AG08395 (cell line): ENCODE results near the gene NSMCE1.

Experiments
- DNase-seq: peaks from one replicate; pipeline ENCODE4 v3.0.0; 2012; ENCODE audit warnings: mixed read lengths, low spot score

The NSMCE1 gene

DNA sequence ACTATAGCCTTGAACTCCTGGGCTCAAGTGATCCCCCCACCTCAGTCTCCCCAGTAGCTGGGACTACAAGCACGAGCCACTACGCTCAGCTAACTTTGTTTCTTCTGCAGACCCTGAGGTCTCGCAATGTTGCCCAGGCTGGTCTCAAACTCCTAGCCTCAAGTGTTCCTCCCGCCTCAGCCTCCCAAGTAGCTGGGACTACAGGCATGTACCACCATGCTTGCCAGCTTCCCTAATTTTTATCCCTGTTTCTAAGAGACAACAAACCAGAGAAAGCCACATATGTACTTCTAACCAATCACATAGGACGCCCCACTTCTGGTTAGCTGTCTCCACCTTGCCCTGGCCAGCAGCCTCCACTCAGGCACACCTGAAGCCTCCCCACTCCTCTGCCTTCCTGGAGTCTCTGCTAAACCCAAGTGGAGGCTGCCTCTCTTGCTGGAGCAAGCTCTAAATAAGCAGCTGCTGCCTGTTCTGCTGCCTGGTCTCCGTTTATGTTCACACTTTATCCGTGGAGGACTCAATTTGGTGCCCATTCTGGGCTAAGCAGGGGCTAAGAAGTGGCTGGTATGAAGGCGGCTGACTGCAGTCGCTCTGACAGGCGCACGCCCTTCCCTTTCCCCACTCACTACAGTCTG is 24.7 kb downstream of the NSMCE1 start:
- DNase-seq: no peak

GRCh38 chr16:27242868-27243590 is 25.5 kb downstream of the NSMCE1 start:
- DNase-seq: peak; percentile 63

GRCh38 chr16:27242398-27242797 is 26.2 kb downstream of the NSMCE1 start:
- DNase-seq: no peak

- no peak for DNase-seq
These were observed 26.9 kb downstream of the NSMCE1 start for GRCh38 chr16:27241658-27242057.

GRCh38 chr16:27240948-27241531 is 27.5 kb downstream of the NSMCE1 start:
- peak; percentile 60 for DNase-seq

DNA sequence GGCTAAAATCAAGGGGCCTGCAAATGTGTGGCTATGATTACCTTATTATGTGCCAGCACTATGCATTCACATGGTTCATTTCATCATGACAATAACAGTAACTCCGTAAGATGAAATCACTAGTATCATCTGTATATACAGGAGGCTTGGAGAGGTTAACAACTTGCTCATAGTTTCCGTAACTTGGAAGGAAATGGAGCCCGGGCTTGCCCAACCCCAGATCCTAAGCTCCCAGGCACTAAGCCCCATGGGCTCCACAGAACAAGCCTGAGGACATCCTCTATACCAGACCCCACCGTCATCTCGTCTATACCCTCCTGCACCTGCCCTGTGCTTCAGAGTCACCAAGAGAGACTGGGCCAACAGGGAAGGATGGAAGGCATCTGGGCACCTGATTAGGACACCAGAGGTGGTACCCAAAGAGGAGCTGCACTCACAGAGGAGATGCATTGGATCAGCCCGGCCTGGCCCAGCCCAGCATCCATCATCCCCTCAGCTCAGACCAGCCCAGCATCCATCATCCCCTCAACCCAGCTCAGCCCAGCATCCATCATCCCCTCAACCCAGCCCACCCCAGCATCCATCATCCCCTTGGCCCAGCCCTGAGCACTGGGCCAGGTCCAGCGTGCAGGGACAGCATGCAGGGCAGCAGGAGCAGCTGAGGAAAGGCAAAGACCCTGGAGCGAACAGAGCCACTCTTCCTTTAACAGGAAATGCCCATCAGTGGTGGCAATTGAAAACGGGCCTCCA is 28.5 kb downstream of the NSMCE1 start:
- DNase-seq: no peak

GRCh38 chr16:27239026-27239425 is 29.5 kb downstream of the NSMCE1 start:
- no peak for DNase-seq

DNA sequence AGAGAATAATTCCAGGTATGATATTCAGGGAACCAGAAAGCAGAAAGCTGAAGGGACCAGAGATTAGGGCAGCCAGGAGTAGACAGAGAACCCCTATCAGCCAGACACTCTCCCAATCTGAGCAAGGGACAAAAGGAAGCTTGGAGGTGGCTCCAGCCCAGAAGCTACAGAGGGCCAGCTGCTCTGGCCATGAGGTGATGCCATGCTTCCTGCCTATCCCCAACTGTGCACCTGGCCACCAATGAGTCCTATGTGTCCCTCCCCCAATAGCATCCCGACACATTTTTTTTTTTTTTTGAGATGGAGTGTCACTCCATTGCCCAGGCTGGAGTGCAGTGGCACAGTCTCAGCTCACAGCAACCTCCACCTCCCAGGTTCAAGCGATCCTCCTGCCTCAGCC is 30.0 kb downstream of the NSMCE1 start:
- no peak for DNase-seq

- DNase-seq: no peak
These were observed 30.5 kb downstream of the NSMCE1 start for GRCh38 chr16:27238016-27238587.

DNA sequence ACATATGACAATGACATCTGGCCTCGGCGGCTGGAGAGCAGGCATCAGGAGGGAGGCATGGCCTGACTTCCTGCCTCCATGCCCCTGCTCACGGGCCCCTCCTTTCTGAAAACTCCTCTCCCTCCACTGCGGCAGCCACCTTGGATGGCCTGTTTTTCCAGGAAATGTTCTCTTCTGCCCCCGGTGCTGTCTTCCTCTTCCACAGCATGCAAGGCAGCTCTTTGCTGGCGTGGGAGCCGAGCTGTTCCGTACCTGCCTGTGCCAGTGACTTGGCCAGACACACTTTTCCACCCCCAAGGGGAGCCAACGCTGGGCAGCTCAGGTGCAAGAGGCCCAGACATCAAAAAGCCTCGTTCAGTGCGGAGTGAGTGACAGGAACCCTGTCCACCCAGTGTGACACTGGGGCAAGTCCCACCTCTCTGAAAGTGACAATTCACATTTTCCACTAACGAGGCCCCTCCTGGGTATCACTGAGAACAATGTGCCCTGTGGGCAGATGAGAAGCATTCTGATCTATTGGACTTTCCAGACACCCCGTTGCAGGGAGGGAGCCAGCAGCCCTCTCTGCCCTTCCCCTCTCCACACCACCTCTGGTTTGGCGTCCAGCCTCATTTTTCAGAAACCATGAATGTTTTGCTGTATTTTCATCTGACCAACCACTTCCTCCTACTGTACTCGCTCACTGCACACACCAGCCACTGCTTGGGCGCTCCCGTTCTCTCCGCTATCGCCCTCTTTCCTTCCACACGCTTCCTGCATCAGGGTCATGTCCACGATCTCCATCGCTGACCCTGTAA is 31.2 kb downstream of the NSMCE1 start:
- peak; percentile 18 for DNase-seq

GRCh38 chr16:27236635-27237218 is 31.8 kb downstream of the NSMCE1 start:
- DNase-seq: no peak

GRCh38 chr16:27235938-27236245 is 32.7 kb downstream of the NSMCE1 start:
- no peak for DNase-seq

DNA sequence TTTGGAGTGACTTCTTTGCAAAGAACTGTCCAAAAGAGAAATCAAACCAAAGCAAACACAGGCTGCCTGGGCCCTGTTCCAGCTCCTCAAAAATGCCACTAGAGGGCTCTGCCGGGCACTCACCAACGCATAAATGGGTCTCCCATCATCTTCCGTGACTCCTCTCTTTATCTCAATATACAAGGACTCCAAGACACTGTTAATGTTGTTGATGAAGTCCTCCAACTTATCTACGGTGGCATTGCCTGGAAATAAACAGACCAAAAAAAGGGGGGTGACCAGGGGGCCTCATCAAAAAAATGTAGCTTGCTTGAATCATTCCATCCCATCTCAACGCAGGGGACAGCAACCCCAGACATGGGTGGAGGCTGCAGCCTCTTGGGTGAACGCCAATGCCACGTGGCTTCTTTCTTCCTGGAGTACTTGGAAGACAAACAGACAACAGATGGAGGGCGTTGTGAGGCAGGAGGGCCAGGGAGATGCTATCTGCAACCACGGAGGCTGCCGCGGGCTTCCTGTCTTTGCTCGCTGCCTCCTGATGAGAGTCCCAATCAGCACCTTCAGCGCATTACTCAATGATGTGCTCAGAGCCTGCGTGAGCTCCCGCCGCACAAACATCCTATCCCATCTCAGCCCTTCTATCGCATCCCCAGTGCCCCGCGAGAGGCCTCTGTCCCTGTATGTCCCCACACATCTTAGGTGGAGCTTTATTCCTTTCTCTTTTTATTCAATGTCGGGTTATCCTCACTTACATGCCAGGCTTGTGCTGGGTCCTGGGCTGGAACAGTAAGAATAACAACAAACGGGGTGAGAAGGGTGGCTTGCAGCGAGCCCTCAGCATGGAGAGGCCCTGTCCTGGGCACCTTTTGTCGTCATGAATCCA is 33.3 kb downstream of the NSMCE1 start:
- peak; percentile 81 for DNase-seq

DNA sequence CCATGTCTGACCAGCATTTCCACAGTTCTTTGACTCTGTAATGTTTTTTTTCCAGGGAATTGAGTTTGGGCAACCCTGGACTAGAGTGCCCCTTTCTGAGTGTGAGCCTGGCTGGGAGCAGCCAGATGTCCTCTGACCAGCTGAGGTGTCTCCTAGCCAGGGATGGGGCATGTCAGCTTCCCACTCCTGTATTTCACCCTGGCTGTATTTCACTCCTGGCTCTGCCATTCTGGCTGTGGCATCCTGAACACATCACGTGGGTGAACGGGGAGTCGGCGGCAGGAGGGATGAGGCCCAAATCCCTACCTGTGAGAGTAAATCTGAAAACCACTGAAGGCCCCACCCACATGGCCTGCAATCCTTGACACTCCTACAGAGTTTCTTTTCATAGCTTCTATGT is 34.0 kb downstream of the NSMCE1 start:
- no peak for DNase-seq

GRCh38 chr16:27234171-27234570 is 34.4 kb downstream of the NSMCE1 start:
- no peak for DNase-seq

GRCh38 chr16:27233731-27234130 is 34.8 kb downstream of the NSMCE1 start:
- DNase-seq: no peak

DNA sequence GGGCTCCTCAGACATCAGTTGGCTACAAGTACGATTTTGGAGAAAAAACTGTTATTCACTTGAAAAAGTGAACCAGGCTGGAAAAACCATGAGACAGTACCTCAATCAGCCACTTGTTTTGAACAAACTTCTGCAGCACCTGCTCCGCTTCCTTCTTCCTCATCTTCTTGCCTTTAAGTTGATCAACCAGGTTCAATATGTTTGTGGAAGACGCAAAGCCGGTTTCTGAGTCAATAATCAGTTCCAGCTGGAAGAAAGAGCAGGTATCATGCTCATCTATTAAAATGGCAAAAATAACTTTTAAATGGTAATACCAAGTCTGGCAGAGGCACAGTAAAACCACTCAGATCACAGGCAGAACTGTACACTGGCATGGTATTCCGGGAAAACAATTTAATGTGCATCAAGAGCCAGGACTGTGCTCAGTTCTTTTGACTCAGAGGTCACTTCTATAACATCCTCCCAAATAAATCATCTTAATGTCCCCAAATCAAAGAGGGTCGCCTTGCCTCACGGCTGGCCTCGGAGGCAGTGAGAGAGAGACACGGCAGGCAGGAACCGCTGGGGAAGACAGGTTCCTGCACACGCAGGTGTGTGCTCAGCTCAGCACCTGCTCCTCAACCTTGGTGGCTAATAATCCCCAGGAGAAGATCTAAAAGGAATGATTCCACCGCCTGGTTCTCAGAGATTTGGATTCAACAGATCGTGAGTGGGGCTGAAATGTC is 35.5 kb downstream of the NSMCE1 start:
- no peak for DNase-seq

DNA sequence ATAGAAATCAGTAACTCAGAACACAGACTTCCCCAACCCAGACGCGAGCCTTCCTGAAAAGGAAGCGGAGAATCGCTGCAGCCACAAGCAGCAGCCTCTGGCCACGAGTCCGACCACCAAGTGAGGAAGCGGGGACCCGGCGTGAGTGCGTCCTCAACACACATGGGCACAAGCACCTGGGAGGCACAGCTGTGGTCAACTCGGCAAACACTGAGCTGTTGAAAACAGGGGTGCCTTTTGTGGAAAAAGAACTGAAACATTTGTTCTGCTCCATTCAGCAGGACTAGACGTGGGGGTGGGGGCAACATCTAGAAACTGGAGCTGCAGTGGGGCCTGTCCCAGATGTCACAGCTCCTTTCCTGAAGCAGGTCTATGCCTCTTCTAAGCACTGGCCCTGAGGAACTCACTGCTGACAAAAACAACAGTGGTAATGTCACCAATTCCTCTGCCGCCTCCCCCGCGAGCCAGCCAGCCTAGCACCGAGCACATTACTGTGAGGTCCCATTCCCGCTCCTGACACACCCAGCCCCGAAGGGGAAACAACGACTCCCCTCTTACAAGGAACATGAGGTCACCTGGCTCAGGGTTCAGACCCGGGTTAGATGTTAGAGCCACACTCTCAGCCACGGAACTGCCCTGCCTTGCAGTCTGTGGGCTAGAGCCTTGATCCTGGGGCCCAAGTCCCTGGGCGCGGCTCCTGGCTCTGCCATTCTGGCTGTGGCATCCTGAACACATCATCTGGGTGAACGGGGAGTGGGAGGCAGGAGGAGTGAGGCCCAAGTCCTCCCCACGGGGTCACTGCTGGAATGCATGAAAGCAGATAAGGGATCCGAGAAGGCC is 36.3 kb downstream of the NSMCE1 start:
- DNase-seq: no peak

DNA sequence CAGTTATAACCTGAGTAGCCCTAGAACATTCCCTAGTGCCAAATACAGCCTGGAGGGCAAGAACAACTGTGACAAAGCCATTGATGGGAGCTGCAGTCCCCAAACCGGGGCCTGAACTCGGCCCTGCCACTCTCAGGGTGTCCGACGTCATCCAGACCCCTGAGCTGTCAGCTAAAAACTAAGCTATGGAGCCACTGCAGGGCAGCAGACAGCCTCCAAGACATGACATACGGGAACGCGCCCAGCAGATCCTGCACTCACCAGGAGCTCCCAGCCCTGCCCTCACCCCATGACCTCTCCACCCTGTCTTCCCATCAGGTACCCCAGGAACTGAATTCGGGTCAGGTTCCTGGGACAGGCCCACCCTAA is 36.9 kb downstream of the NSMCE1 start:
- no peak for DNase-seq
